SK-N-MC (cell line): ENCODE data around the gene INHBC.

Experiments
- EZH2 ChIP-seq: fragments of 200-600 bp; sonication (generic); IDR thresholded peaks from one replicate; pipeline ENCODE4 v1.6.1; 2017; ENCODE audit warnings: antibody characterized with exemption
- POLR2AphosphoS5 ChIP-seq: IDR thresholded peaks from 2 replicates; pipeline ENCODE4 v1.6.1; 2012; ENCODE audit warnings: mild to moderate bottlenecking, low read depth, low read length, borderline replicate concordance

DNA sequence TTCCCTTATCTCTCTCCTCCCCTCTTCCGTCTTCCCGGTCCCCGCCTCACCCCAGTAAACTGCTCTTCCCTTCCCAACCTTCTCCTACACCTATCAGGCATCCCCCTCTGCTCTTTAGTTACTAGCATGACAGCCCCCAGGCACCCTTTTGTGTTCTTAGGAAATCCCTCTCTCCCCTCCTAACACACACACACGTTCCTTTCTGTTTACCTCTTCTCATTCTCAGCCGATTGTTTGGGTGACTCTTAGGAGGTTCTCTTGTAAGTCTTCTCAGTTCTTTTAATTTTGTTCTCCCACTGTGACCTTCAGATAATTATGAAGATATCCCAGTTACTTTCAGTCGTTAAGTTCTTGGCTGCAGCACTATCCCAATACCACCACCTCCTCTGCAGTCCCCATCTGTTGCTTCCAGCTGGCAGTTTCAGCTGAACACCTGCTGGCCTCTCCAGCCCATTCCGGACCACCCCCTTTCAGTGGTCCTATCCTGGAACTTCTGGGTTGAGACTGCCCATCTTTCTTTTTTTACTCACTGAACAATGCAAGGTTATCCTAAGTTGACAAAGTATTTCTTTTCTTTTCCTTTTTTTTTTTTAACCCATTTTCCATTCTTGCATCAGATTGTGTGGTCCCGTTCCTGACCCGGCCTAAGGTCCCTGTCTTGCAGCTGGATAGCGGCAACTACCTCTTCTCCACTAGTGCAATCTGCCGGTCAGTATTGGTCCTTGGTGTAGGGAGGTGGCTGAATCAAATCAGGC, 54.0 kb downstream of the INHBC start:
- TF ChIP-seq EZH2 (no peak), POLR2AphosphoS5 (no peak)
